HepG2 (cell line): Measurements from ENCODE around the gene ZCCHC24. TPM values are rescaled to one million over a fixed set of nuclear protein-coding genes. Genes with fewer than 3 reads are reported as not detected.
"Not testable (repeated sequence)": the region's sequence is repeated elsewhere in the genome, so short reads cannot be mapped to it uniquely, and the experiment has no call there.

Source experiments
- ATAC-seq: fragments of 200-7000 bp; cut with Tn5 transposase; 3 replicates; pipeline ENCODE4 v1.9.1; 2020; ENCODE audit warnings: mild to moderate bottlenecking, moderate library complexity
- BruUV-seq: library from RNA; stranded (reverse); fragments of 400-500 nt; replicated peaks from 2 replicates; lab custom pipeline; 2021; lab: Mats Ljungman, UMichigan
- CTCF ChIA-PET: fragments of 300-600 bp; formaldehyde crosslinking; extraction: SDS; loops from one replicate; lab custom pipeline; 2021; ENCODE audit warnings: low total read pairs, inconsistent platforms, low intra/inter-chr PET ratio; lab: Yijun Ruan, JAX
- POLR2A ChIA-PET: fragments of 350-600 bp; sonication (Branson Sonifier 250); formaldehyde crosslinking; loops from one replicate; lab custom pipeline; 2020; ENCODE audit warnings: antibody characterized with exemption, inconsistent platforms; lab: Yijun Ruan, JAX
- DNase-seq: peaks from one replicate; pipeline ENCODE4 v3.0.0-alpha.2; 2015; ENCODE audit warnings: low spot score
- FAIRE-seq: peaks from 3 replicates; lab custom pipeline; 2011; peaks lifted over from hg19 to GRCh38; lab: Jason Lieb, UNC
- H2AFZ ChIP-seq: one replicate; pipeline ENCODE4 v1.6.1; 2011; ENCODE audit warnings: low read length, inconsistent platforms
- H3K27ac ChIP-seq: fragments of 300-600 bp; 3 replicates; pipeline ENCODE4 v1.8.0; 2011; ENCODE audit warnings: mixed run types, mild to moderate bottlenecking, mixed read lengths, low read length, inconsistent platforms; ENCODE audit not compliant: insufficient read depth; ENCODE audit errors: extremely low read length
- H3K27me3 ChIP-seq, 2 experiments: fragments of 200-600 bp in 1 of 2; 2 replicates in 1 of 2; 3 replicates in 1 of 2; pipeline versions ENCODE4 v1.6.0 to v1.8.0; 2011; ENCODE audit warnings: low read length in 2 of 2, mild to moderate bottlenecking in 2 of 2, moderate library complexity in 2 of 2, inconsistent platforms in 1 of 2; ENCODE audit not compliant: insufficient read depth in 2 of 2, control insufficient read depth in 1 of 2
- H3K36me3 ChIP-seq, 2 experiments: fragments of 200-600 bp in 1 of 2; replicated peaks in 1 of 2; 2 replicates in 1 of 2; 3 replicates in 1 of 2; pipeline versions ENCODE4 v1.5.1 to v1.8.0; 2011; ENCODE audit warnings: low read length in 2 of 2, inconsistent platforms in 1 of 2; ENCODE audit not compliant: insufficient read depth in 2 of 2, control insufficient read depth in 1 of 2
- H3K4me1 ChIP-seq: 2 replicates; pipeline ENCODE4 v1.5.1; 2012; ENCODE audit warnings: low read length, inconsistent platforms; ENCODE audit not compliant: insufficient read depth
- H3K4me2 ChIP-seq: 2 replicates; pipeline ENCODE4 v1.6.0; 2011; ENCODE audit warnings: low read depth, low read length, inconsistent platforms
- H3K4me3 ChIP-seq, 3 experiments: fragments of 200-600 bp in 1 of 3; sonication (generic), shearing (Covaris generic) in 1 of 3; replicated peaks in 1 of 3; 2 replicates each; pipeline ENCODE4 v1.5.1; 2011 to 2016; ENCODE audit warnings: low read length in 3 of 3, inconsistent platforms in 2 of 3, low read depth in 2 of 3, mild to moderate bottlenecking in 2 of 3, control low read depth in 1 of 3, mixed read lengths in 1 of 3; ENCODE audit not compliant: insufficient read depth in 1 of 3
- H3K79me2 ChIP-seq: one replicate; pipeline ENCODE4 v1.6.1; 2011; ENCODE audit warnings: low read length, inconsistent platforms; ENCODE audit not compliant: insufficient read depth
- H3K9ac ChIP-seq: 2 replicates; pipeline ENCODE4 v1.6.0; 2011; ENCODE audit warnings: mild to moderate bottlenecking, low read depth, low read length, inconsistent platforms; ENCODE audit not compliant: insufficient read depth
- H3K9me3 ChIP-seq: 2 replicates; pipeline ENCODE4 v1.5.1; 2012; ENCODE audit warnings: mild to moderate bottlenecking, low read length
- H4K20me1 ChIP-seq: 2 replicates; pipeline ENCODE4 v1.6.0; 2011; ENCODE audit warnings: inconsistent platforms, mild to moderate bottlenecking, low read length, moderate library complexity; ENCODE audit not compliant: insufficient read depth
- HOXA9 ChIP-seq: sonication (generic); formaldehyde crosslinking; IDR thresholded peaks from 2 replicates; pipeline ENCODE4 v1.8.1; 2022; ENCODE audit warnings: missing genetic modification reagents, mild to moderate bottlenecking, moderate library complexity, borderline replicate concordance
- JARID2 ChIP-seq: sonication (generic); formaldehyde crosslinking; IDR thresholded peaks from 2 replicates; pipeline ENCODE4 v1.8.1; 2023; ENCODE audit warnings: missing genetic modification reagents, inconsistent platforms; ENCODE audit not compliant: insufficient replicate concordance
- NCOA2 ChIP-seq: sonication (generic); formaldehyde crosslinking; IDR thresholded peaks from 2 replicates; pipeline ENCODE4 v1.8.0; 2022; ENCODE audit warnings: inconsistent platforms
- ZBTB26 ChIP-seq: IDR thresholded peaks from 2 replicates; pipeline ENCODE4 v1.6.1; 2016; ENCODE audit warnings: missing compliant biosample characterization, missing genetic modification reagents, borderline replicate concordance
- ZBTB7A ChIP-seq: sonication (generic); formaldehyde crosslinking; IDR thresholded peaks from 2 replicates; pipeline ENCODE4 v1.8.0; 2022; ENCODE audit warnings: mild to moderate bottlenecking, missing genetic modification reagents
- ZKSCAN5 ChIP-seq: sonication (generic); formaldehyde crosslinking; IDR thresholded peaks from 2 replicates; pipeline ENCODE4 v1.5.1; 2020; ENCODE audit warnings: mild to moderate bottlenecking, missing genetic modification reagents
- ZMYM3 ChIP-seq: sonication (generic); formaldehyde crosslinking; IDR thresholded peaks from 2 replicates; pipeline ENCODE4 v1.5.1; 2020; ENCODE audit warnings: mild to moderate bottlenecking, missing genetic modification reagents
- ZNF552 ChIP-seq: sonication (generic); formaldehyde crosslinking; IDR thresholded peaks from 2 replicates; pipeline ENCODE4 v1.9.0; 2022; ENCODE audit warnings: missing genetic modification reagents, mild to moderate bottlenecking, borderline replicate concordance
- ZNF598 ChIP-seq: sonication (generic); formaldehyde crosslinking; IDR thresholded peaks from 2 replicates; pipeline ENCODE4 v1.5.1; 2020; ENCODE audit warnings: mild to moderate bottlenecking, missing genetic modification reagents, borderline replicate concordance
- WGBS: methylation state at CpG from one replicate; pipeline ENCODE4 v1.1.6; 2017; ENCODE audit warnings: low lambda C conversion rate; 5-methylcytosine and 5-hydroxymethylcytosine counted together
- in situ Hi-C: cut with HindIII; loops from 2 replicates; pipeline ENCODE4 v1.10.0; 2017; ENCODE audit warnings: low pct_unique_long_range_greater_than_20kb; ENCODE audit not compliant: extremely low pct_ligation_motif_present
- intact Hi-C: fragments of 100-400 bp; cut with micrococcal nuclease; formaldehyde crosslinking; loops from one replicate; pipeline ENCODE4 v1.10.0; 2022; ENCODE audit not compliant: unreplicated experiment
- polyA plus RNA-seq, 8 experiments: library from polyadenylated mRNA; depleted of rRNA in 3 of 8; stranded (reverse) in 7 of 8; unstranded in 1 of 8; fragments of >200 nt; fragmentation: Illumina TruSeq in 4 of 8; extraction: Trizol in 4 of 8; gene quantifications; 2 replicates each; pipeline versions ENCODE4 v1.2.1 to v1.2.3, GENCODE V29; 2011 to 2016; ENCODE audit warnings: low read depth in 4 of 8, missing spikeins in 1 of 8, mixed read lengths in 1 of 8; ENCODE audit not compliant: insufficient read depth in 1 of 8
- total RNA-seq, 5 experiments: library from RNA; depleted of rRNA; stranded (reverse); fragments of >200 nt; fragmentation: Illumina TruSeq; extraction: Trizol; gene quantifications; 2 replicates each; pipeline ENCODE4 v1.2.3, GENCODE V29; 2016; ENCODE audit warnings: low read depth in 1 of 5

The ZCCHC24 gene
- total and polyA plus RNA-seq, 2 of the 13 experiments (the other 11 are each of a cell fraction or from before 2014, with no cell fraction given), result 3.1 to 7.9 TPM

- ATAC-seq (no peak), DNase-seq (no peak), FAIRE-seq (no peak)
- Histone ChIP-seq H3K79me2 (no peaks in the 10 kb centered on the region), H3K4me2 (no peak overlapping the region), H3K9ac (no peak overlapping the region), H3K4me3 (no peak overlapping the region), H3K27ac (no peak overlapping the region), H3K4me1 (peaks cover 62% of the 10 kb centered on the region), H2AFZ (no peak overlapping the region), H3K27me3 (peaks cover 2 to 26% of the 10 kb centered on the region in 2 experiments; a peak in 4 of 5 replicates), H4K20me1 (no peaks in the 10 kb centered on the region), H3K36me3 (no peaks in the 10 kb centered on the region), H3K9me3 (no peaks in the 10 kb centered on the region)
- ChIA-PET POLR2A (interaction anchor here (1.2 kb wide), 1 partner anchor 24 kb away, joined by 3 read pairs; no protein-coding TSS in a partner anchor), CTCF (no interaction called here)
- no TSS peak for BruUV-seq
- TF ChIP-seq ZKSCAN5 (CRISPR knock-in tag) (no peak), HOXA9 (CRISPR knock-in tag) (no peak), ZNF598 (no peak), ZBTB26 (CRISPR knock-in tag) (no peak), JARID2 (CRISPR knock-in tag) (no peak), ZBTB7A (no peak), NCOA2 (CRISPR knock-in tag) (no peak), ZMYM3 (CRISPR knock-in tag) (no peak), ZNF552 (no peak)
- intact Hi-C loops (loop anchor here (5.0 kb wide), 1 partner anchor 46 kb away; no protein-coding TSS in a partner anchor), in situ Hi-C loops (no loop called here)
- 15% methylated on average over 5 of the region's 5 CpGs for WGBS
Observed at GRCh38 chr10:79447911-79448731, 2.7 kb upstream of the ZCCHC24 start.

- H2AFZ ChIP-seq, H3K9ac ChIP-seq, H3K9me3 ChIP-seq, H4K20me1 ChIP-seq, in situ Hi-C loops, H3K27ac ChIP-seq, DNase-seq, H3K79me2 ChIP-seq, FAIRE-seq, BruUV-seq, H3K36me3 ChIP-seq, ATAC-seq, CTCF ChIA-PET, H3K4me3 ChIP-seq, H3K4me2 ChIP-seq: not testable (repeated sequence)
- Histone ChIP-seq H3K27me3 (peaks cover 2 to 26% of the 10 kb centered on the region in 2 experiments; a peak in 4 of 5 replicates), H3K4me1 (peaks cover 60% of the 10 kb centered on the region)
- 26% methylated on average over 6 of the region's 6 CpGs for WGBS
- POLR2A ChIA-PET, result interaction anchor here (1.2 kb wide), 1 partner anchor 23 kb away, joined by 3 read pairs; no protein-coding TSS in a partner anchor
- intact Hi-C loops, result loop anchor here (5.0 kb wide), 1 partner anchor 45 kb away; no protein-coding TSS in a partner anchor
Observed at GRCh38 chr10:79447249-79447648, 1.8 kb upstream of the ZCCHC24 start.
